ENCODE results near the gene SF3B6. TPM values are rescaled to one million over a fixed set of nuclear protein-coding genes. Genes with fewer than 3 reads are reported as not detected.

The SF3B6 gene
- total RNA-seq, 1 experiment from 2014 or later: 132 TPM

- H4K5ac ChIP-seq (ENCODE audit: insufficient read length, low read depth, low read length): no peak overlapping the region
- WGBS (ENCODE audit: extremely low coverage, insufficient read length, low lambda C conversion rate): no CpG with 5 or more reads among the region's 8 CpGs
Observed at GRCh38 chr2:24104110-24104650, 28.1 kb upstream of the SF3B6 start.

More at GRCh38 chr2:24104110-24104650, 28.1 kb upstream of the SF3B6 start:
- Histone ChIP-seq H4K20me1 (ENCODE audit: control insufficient read depth, insufficient read depth, insufficient read length) (no peaks in the 10 kb centered on the region), H4K8ac (replicated peaks; ENCODE audit: insufficient read length, low read depth, low read length) (peak overlapping the region; percentile 18), H3K9ac (ENCODE audit: extremely low read depth, insufficient read length, low read length) (no peak overlapping the region), H3K79me1 (ENCODE audit: insufficient read depth, low read depth, low read length, poor library complexity, severe bottlenecking) (no peaks in the 10 kb centered on the region), H3K14ac (ENCODE audit: insufficient read depth, low read length) (no peak overlapping the region), H3K9me3 (ENCODE audit: control insufficient read depth, low read depth, low read length) (no peaks in the 10 kb centered on the region), H3K79me2 (ENCODE audit: insufficient read depth, low read length) (no peaks in the 10 kb centered on the region), H2AFZ (ENCODE audit: low read length) (no peak overlapping the region), H3T11ph (ENCODE audit: low read length) (no peak overlapping the region), H3K18ac (ENCODE audit: insufficient read length, low read depth, low read length) (no peak overlapping the region), H3K4me1 (ENCODE audit: insufficient read depth, low read length) (no peaks in the 10 kb centered on the region), H2BK15ac (ENCODE audit: low read depth, low read length) (no peak overlapping the region), H2BK5ac (ENCODE audit: insufficient read length, low read length) (no peak overlapping the region), H3K56ac (ENCODE audit: insufficient read length, low read depth, low read length) (no peak overlapping the region), H3K4ac (ENCODE audit: low read depth, low read length) (no peak overlapping the region), H2BK12ac (ENCODE audit: insufficient read length, low read depth, low read length) (no peak overlapping the region), H3K27ac (ENCODE audit: insufficient read length, low read depth, low read length) (no peak overlapping the region), H3K23ac (ENCODE audit: insufficient read length, low read depth, low read length) (no peak overlapping the region), H2AK5ac (ENCODE audit: insufficient read length, low read length) (no peak overlapping the region), H3K23me2 (ENCODE audit: insufficient read length, low read depth, low read length, poor library complexity, severe bottlenecking) (no peaks in the 10 kb centered on the region), H4K91ac (ENCODE audit: insufficient read length, low read depth, low read length) (no peak overlapping the region), H2BK20ac (ENCODE audit: low read depth, low read length, poor library complexity, severe bottlenecking) (no peak overlapping the region), H3K27me3 (ENCODE audit: insufficient read depth, low read length) (no peaks in the 10 kb centered on the region), H3K4me2 (ENCODE audit: insufficient read depth, insufficient read length, low read length) (no peak overlapping the region), H2BK120ac (ENCODE audit: low read depth, low read length, poor library complexity, severe bottlenecking) (no peak overlapping the region)
- Mint-ChIP-seq H3K4me1 (peaks cover 0 to 5% of the 10 kb centered on the region in 2 experiments; a peak in 1 of 4 replicates), H3K27me3 (ENCODE audit: low read depth) (no peaks in the 10 kb centered on the region; the same call in 1 of the 2 replicates), H3K4me3 (no peak overlapping the region), H3K36me3 (ENCODE audit: insufficient read depth in 1 of 3, low read depth in 3 of 3) (peaks cover 0 to 9% (median 0%) of the 10 kb centered on the region in 3 experiments; a peak in 3 of 7 replicates), H3K9me3 (peaks cover 14 to 21% of the 10 kb centered on the region in 2 experiments; a peak in 4 of 5 replicates), H3K27ac (no peak overlapping the region)
- no peak for DNase-seq
- TF ChIP-seq, protein P1, sequence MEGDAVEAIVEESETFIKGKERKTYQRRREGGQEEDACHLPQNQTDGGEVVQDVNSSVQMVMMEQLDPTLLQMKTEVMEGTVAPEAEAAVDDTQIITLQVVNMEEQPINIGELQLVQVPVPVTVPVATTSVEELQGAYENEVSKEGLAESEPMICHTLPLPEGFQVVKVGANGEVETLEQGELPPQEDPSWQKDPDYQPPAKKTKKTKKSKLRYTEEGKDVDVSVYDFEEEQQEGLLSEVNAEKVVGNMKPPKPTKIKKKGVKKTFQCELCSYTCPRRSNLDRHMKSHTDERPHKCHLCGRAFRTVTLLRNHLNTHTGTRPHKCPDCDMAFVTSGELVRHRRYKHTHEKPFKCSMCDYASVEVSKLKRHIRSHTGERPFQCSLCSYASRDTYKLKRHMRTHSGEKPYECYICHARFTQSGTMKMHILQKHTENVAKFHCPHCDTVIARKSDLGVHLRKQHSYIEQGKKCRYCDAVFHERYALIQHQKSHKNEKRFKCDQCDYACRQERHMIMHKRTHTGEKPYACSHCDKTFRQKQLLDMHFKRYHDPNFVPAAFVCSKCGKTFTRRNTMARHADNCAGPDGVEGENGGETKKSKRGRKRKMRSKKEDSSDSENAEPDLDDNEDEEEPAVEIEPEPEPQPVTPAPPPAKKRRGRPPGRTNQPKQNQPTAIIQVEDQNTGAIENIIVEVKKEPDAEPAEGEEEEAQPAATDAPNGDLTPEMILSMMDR (conservative IDR thresholded peaks at IDR 0.05): no peak
